Endometrial microvascular endothelial cells (primary cell): ENCODE measurements around the gene C17orf107. TPM values are rescaled to one million over a fixed set of nuclear protein-coding genes. Genes with fewer than 3 reads are reported as not detected.

ENCODE experiments used
- in situ Hi-C: cut with HindIII; loops from 2 replicates; pipeline ENCODE4 v1.10.0; 2017; ENCODE audit warnings: low sequenced_read_pairs, low pct_unique_long_range_greater_than_20kb; ENCODE audit errors: inconsistent ontology term
- total RNA-seq: library from RNA; depleted of rRNA; stranded (reverse); fragments of >200 nt; gene quantifications from one replicate; pipeline ENCODE4 v1.2.3, GENCODE V29; 2015; ENCODE audit errors: inconsistent ontology term

The C17orf107 gene
- total RNA-seq, 1 donor from 2014 or later: 0.46 TPM

DNA sequence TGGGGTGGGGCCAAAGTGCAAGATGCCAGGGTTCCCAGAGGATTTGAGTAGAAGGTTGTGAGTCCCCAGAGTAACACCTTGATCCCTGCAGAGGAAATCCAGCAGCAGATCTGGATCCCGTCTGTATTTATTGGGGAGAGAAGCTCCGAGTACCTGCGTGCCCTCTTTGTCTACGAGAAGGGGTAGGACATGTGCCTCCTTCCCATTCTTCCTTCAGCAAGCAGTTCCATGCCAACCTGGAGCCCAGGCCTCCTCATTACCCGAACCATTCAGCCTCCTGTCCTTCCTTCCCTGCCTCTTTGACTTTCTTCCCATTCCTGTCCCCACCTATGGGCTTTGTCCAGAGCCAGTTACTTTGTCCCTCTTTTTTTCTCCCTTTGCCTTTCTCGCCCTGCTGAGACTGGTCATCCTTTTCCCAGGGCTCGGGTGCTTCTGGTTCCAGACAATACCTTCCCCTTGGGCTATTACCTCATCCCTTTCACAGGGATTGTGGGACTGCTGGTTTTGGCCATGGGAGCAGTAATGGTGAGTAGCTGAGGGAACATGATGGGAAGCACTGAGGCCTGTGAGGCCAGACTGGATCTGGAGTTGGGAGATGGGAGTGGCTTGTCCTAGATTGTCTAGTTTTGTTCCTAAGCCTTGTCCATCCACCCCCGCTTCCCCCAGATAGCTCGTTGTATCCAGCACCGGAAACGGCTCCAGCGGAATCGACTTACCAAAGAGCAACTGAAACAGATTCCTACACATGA lies 43.6 kb downstream of the C17orf107 start:
- in situ Hi-C loops: no loop called here

DNA sequence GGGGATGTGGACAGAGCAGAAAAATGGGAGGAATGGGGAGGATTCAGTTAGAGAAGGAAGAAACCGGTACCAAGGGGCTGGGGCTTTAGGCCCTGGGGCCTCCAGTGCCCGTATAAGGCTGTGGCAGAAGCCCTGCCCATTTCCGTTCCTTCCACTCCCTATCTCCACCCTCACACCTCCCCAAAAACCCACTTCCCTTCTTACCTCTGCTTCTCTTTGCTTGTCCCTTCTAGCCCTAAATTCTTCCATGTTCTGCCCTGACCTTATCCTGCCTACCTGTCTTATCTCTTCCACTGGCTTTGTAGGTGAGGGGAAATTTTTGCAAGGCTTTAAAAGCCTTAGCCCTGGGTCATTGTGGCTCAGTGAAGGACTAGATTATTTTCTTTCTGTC lies 44.8 kb downstream of the C17orf107 start:
- in situ Hi-C loops: no loop called here

DNA sequence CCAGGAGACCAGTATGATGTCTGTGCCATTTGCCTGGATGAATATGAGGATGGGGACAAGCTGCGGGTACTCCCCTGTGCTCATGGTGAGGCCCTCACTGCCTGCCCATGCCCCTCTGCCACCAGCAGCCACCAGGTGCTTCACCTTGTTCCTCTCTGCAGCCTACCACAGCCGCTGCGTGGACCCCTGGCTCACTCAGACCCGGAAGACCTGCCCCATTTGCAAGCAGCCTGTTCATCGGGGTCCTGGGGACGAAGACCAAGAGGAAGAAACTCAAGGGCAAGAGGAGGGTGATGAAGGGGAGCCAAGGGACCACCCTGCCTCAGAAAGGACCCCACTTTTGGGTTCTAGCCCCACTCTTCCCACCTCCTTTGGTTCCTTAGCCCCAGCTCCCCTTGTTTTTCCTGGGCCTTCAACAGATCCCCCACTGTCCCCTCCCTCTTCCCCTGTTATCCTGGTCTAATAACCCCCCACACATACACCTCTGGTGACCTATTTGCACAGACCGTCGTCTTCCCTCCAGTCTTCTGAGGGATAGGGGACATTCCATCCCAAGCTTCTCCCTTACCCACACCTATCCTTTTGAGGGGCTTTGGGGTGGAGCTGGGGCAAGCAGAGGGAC lies 45.3 kb downstream of the C17orf107 start:
- in situ Hi-C loops: no loop called here

DNA sequence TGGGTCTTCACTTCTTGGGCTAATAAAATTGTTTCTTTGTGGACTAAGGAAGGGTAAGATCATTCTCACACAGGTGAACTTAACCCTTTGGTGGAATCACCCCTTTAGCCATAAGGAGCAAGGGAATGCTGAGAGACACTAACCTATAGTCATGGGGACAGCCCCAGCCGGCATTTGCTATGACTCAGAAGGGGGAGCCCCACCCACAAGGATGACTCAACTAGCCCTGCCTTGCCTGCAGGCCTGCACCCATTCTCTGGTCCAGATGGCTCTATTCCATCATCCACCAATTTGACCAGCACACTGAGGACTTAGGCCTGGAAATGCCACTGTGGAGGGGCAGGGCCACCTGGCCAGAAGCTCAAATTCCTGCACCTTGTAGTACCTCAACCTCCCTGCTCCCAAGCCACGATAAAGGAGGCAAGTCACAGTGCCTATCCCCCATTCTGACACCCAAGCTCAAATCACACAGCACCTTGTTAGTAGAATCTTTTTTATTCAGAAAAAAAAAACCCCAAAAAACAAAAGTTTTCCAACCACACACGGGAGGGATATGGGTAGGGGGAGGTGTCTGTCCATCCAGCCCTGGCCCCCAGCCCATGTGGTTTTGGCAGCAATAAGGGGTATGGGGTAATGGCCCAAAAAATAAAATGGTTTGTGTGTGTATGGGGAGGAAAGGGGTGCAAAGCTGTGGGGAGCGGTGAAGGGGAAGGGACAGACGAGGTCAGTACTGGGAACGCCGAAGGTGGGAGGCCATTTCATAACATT lies 46.0 kb downstream of the C17orf107 start:
- in situ Hi-C loops: no loop called here

DNA sequence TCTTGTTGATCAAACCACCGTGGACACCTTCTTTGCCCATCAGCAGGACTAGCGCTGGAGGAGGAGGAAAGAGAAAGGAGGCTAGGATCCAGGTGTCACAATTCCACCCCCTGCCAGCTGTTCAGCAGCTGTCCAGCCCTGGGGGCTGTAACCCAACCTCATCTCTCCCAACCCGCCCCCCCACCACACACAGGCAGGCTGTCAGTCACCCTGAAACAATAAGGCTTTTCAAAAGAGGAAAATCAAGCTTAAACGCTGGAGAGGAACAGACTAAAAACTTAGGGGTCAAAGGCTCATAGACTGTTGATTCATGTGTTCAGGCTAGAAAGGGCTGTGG lies 46.6 kb downstream of the C17orf107 start:
- in situ Hi-C loops: no loop called here

DNA sequence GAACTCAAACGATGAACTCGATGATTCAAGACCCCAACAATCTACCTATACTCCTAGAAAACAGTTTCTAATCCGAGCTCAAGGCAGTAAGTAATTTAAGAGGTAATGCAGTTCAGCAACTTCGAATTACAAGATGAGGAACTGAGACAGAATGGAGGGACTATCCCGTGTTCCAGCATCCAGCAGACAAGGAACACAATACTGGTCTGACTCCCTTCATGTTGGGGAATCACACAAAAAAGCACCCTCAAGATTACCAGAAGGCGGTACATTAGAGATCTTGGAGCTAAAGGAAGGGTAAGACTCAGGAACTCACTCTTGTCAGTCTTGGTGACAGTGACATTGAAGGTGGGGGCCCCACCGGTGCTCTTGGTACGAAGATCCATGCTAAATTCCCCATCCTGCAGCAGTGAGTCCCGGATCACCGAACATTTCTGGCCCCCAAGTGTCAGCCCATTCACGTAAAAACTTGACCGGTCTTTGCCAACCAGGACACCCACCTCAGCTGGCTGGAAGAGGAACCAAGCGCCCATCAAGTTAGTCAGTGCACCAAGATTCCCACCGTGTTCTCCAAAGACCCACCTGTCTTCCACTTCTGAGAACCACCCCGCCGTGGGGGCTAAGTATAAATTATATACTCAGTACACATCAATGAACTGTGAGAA lies 47.1 kb downstream of the C17orf107 start:
- in situ Hi-C loops: no loop called here

DNA sequence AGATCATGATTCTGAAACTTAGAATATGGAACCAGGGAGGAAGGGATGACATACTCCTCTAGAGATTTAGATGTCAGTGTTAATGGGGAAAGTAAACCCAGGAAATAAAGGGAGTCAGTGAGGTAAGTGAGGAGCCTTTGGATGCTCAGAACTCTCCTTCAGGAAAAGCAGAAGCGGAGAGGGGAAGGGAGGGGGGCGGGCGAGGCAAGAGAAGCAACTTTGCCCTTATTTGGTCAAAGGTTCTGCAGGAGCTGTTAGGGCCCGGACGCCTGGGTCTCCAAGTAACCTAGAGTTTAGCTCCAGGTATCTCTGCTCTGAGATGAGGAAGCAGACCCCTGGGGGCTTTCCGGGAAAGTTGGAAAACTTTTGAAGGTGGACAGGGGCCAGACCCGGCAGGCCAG lies 47.7 kb downstream of the C17orf107 start:
- in situ Hi-C loops: no loop called here

DNA sequence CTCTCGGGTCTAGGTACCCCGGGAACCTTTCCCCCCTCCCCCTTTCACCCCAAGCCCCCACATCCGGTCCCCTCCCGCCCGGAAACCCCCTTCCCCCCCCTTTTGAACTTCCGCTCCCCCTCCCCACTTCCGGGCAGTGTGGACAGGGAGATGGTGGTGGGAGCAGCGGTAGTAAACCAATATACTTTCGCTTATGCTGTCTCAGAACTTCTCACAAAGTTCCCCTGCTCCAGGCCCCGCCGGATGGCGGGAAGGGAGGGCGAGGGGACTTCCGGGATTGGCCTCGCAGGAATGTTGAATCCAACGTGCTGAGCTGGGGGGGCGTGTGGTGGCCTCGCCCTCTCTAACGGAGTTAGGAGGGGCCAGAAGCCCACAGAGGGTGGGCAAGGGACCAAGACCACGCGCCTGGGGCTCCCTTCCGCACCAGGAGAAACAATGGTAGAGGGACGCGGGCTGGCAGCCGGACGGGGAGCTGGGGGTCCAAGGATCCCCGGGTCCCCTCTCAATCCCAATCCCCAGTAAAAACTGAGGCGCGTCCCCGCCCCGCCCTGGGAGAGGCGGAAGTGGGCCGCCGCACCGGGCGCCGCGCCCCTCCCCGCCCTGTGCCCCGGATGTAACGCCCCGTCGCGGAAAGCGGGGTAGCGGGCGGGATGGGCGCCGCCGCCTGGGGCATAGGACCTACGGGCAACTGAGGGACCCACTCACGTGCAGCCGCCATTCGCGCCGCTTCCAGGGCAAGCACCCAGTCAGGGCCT lies 48.3 kb downstream of the C17orf107 start:
- in situ Hi-C loops: no loop called here

DNA sequence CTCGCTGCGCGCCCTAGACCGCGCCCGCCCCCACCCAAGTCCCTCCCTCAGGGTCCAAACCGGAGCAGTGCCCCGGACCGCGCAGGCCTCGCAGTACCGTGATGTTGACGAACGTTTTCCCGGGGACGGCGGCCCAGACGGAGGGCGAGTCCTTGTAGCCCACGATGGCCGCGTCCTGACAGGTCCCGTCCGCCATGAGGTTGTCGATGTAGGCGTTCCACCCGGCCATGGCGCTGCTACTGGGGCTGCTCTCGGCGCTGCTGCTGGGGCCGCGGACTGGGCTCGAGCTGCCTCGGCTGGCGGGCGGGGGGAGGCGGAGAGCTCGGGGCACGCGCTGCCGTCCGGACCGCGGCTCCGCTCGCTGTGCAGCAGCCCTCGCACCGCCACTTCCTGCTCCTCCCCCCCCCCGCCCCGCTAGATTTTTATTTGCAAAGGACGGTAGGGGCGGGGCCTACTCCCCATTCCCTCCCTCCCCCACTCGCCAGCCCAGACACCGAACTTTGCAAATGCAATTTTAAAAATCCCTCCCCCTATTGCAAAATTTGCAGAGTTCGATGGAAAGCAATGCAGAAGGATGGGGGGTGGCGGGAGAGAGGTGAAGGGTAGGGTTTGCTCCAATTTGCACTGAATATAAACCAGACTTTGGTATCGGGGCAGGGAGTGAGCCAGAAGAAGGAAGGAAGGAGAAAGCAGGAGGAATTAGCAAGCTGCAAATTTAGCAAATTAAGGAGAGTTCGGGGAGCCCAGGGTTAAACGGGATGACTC lies 49.0 kb downstream of the C17orf107 start, which contains the start of gene PFN1:
TSS of gene PFN1 (minus strand) at position 365 of the 765 bp plus-strand sequence. CDS start at position 229, 136 bp downstream.
- in situ Hi-C loops: no loop called here

DNA sequence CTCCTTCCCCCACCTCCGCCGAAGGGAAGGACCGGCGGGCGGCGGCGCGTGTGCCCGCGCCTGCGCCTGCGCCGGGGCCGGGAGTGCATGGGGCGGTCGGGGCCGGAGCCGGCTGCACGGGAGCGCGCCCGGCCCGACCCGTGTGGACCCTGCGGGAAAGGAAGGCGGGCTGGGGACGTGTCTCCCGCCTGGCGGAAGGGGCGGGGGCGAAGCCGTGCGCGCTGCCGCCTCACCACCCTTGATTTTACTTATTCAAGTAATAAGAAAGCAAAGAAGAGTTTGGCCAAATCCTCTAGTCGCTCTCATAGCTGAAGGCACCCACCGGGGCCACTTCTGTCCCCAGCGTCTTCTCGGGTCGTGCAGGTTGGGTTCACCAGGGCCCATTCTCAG lies 49.6 kb downstream of the C17orf107 start:
- in situ Hi-C loops: no loop called here

DNA sequence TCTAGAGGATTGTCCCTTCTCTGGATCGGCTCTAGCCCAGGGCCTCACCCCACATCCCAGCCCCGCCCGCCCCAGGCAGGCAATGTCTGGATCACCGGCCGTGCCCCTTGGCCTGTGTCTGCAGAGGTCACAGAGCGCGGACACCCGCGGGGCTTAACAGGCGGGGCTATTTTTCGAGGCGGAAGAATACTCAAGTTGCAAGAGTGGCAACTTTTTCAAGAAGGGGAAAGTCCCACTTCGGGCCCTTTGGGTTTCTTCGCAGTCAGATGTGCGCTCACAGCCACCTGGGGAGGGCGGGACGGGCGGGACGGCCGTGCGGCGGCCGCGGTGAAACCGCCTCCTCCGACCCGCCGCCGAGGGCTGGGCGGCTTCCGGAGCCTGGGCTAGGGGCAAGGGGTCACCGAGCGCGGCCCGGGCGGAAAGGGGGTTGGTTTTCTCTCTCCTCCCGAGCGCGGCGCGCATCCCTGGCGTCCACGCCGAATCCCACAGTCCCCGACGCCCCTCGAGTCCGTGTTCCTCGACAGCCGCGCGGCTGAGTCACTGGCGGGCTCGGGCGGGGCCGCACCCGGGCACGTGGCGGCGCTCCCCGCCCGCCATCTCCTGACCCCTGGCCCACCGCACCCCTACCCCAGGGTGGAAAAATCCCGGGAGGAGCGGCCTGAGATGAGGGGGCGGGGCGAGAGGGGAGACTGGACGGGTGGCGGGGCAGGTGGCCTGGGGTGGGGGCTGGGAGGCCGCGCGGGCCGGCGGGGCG lies 50.2 kb downstream of the C17orf107 start:
- in situ Hi-C loops: no loop called here

DNA sequence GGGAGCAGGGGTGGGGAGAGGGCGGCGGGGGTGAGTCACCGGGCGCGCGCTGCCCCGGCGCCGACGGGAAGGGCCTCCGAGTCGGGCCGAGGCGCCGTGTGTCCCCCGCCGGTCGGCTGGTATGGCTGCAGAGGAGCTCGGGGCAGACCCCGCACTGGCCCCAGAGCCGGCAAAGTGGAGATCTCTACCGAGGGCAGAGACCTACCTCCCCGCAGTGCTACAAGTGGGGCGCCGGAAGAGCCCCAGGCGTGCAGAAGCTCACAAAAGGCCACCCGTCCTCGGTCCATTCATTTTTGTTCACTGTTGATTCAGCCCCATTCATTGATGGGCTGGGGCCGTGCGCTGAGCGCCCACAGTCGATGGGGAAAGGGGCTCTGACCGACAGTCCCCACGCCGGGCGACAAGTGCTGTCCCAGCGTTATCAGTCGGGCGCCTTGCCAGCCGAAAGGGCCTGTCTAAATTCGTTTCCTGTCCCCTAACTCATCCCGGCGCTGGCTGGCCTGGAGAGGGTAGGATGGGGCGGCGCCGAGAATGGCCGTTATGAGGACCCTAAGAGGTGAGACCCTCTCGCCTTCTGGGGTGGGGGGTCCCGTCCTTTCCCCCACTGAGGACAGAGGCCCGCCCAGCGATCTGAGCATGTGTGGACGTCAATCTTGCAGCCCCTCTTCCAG lies 50.9 kb downstream of the C17orf107 start:
- in situ Hi-C loops: no loop called here

DNA sequence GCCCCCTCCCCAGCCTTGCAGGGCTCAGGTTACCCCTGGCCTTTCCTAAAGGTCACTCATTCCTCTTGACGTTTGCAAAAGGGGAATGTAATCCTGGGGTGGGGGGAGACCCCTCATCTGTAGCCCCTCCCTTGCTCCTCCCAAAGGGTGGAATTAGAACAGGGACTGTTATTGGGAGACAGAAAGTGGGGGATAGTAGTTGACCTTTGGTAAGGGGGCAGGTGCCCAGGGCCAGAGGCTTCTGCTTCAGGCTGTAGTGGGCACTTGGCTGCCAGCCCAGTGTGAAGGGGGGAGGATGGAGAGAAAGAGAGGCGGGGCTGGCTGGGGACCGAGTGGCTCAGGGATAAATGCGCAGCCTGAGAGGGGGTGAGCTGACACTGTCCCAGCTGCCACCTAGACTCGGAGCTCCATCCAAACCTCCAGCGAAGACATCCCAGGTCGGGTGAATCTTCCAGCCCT lies 51.4 kb downstream of the C17orf107 start, which contains the start of gene ENO3:
TSS of gene ENO3 (plus strand) at position 374 of the 459 bp plus-strand sequence. CDS start 711 bp downstream, outside the sequence.
- in situ Hi-C loops: no loop called here

DNA sequence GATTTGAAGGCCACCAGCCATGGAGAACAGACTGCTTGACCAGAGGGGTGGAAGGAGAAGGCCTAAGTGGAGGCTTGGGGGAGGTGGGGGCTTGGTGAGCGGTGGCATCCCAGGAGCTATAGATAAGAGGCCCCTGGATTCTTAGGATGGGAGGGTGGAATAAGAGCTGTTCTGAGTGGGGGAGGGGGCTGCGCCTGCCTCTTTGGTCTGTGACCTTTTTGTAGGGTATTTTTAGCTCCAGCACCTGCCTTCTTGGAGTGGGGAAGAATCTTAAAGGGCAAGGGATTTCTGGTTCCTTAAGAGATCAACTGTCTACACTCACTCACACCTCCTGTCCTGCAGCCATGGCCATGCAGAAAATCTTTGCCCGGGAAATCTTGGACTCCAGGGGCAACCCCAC lies 52.1 kb downstream of the C17orf107 start:
- in situ Hi-C loops: no loop called here
